HG03432 (cell line): ENCODE data around the gene ZFC3H1.

Experiments used
- ATAC-seq: cut with Tn5 transposase; IDR thresholded peaks from one replicate; pipeline ENCODE4 v1.9.1; 2021; ENCODE audit warnings: mild to moderate bottlenecking, moderate library complexity; ENCODE audit not compliant: unreplicated experiment

The ZFC3H1 gene

DNA sequence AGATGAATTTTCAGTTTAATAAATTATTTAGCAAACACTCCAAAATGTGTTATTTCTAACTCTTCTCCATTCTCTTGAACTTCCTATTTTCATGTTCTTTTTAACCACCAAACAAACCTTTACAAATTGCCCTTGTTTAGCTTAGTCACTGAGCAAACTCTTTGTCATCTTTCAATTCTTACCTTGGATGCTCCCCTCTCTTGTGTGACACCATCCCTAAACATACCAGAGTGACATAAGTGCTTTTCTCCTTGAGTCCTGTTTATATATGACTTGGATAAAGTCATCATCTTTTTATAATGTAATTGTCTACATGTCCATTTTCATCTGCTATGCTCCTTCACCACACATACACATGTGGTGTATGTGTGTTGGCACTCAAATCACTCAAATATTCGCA lies 18.8 kb upstream of the ZFC3H1 start:
- ATAC-seq: no peak

- no peak for ATAC-seq
Observed at GRCh38 chr12:71671816-71672215, 8.2 kb upstream of the ZFC3H1 start.

- ATAC-seq: no peak
Observed at GRCh38 chr12:71671311-71671710, 7.7 kb upstream of the ZFC3H1 start.

GRCh38 chr12:71666259-71666658 lies 2.6 kb upstream of the ZFC3H1 start:
- ATAC-seq: no peak

DNA sequence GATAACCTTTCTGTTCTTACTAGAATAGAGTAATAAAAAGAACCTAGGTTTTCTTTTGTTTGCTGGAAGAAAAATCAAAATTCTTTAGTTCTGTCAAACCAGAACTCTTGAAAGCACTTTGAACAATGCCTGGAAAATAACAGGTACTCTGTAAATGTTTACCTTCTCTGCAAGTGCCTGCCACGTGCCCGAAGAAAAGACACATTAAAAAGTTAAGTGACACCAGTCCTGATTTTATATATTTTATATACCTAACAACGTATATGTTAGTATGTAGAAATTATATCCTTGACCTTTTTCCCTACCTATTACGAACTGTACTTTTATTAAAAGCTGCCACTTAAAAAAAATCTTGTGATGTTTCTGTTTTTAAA lies 1.4 kb upstream of the ZFC3H1 start:
- ATAC-seq: no peak

- peak; percentile 15 for ATAC-seq
Observed at GRCh38 chr12:71664411-71665089, 902 bp upstream of the ZFC3H1 start.

- peak; percentile 28 for ATAC-seq
Observed at GRCh38 chr12:71662849-71663560, 643 bp downstream of the ZFC3H1 start.

GRCh38 chr12:71661977-71662530 lies 1.6 kb downstream of the ZFC3H1 start:
- ATAC-seq: no peak

GRCh38 chr12:71656740-71657139 lies 6.9 kb downstream of the ZFC3H1 start:
- ATAC-seq: no peak

DNA sequence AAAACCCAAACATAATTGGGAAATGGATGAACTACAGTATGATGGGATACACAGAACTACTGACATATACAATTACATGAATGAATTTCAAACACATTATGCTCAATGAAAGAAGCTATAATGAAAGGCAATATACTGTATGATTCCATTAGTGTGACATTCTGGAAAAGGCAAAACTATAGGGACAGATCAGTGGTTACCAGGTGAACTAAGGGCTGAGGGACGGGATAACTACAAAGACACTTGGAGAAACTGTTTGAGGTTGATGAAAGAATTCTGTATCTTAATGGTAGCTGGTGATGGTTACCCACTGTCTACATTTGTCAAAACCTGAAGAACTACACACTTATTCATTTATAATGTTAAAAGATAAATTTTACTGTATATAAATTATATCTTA lies 7.7 kb downstream of the ZFC3H1 start:
- no peak for ATAC-seq

GRCh38 chr12:71655495-71655894 lies 8.2 kb downstream of the ZFC3H1 start:
- no peak for ATAC-seq

GRCh38 chr12:71654200-71654599 lies 9.4 kb downstream of the ZFC3H1 start:
- no peak for ATAC-seq

GRCh38 chr12:71653137-71653536 lies 10.5 kb downstream of the ZFC3H1 start:
- no peak for ATAC-seq

DNA sequence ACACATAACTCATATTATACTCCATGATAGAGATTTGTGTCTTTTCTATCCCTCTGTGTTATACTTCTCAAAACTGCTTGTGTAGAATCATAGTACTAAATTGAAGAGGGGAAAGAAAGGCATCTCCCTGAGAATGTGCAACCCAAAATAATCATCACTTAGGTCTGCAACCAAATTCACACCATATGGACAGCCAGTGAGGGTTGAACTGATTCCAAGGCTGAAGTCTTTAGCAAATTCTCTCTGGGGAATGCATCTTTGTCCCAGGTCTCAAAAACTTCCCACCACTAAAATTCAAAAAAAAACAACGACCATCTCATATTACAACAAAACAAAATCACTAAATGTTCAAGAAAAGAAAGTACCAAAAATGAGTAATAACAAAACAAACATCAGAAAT lies 11.0 kb downstream of the ZFC3H1 start:
- no peak for ATAC-seq

- ATAC-seq: no peak
Observed at GRCh38 chr12:71649401-71649800, 14.2 kb downstream of the ZFC3H1 start.

DNA sequence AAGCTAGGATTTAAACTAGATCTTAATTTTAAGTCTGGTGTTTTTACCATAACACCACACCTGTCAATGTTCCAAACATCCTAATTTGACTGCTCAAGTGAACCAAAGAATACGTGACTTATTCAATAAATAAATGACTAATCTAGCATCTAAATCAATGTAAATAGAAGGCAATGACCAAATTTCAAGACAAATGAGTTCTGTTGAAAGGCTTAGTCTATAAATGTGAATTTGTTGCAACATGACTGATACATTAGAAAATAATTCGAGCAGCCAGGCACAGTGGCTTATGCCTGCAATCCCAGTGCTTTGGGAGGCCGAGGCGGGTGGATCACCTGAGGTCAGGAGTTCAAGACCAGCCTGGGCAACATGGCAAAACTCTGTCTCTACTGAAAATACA lies 15.1 kb downstream of the ZFC3H1 start:
- ATAC-seq: no peak

- no peak for ATAC-seq
Observed at GRCh38 chr12:71646512-71646911, 17.1 kb downstream of the ZFC3H1 start.

DNA sequence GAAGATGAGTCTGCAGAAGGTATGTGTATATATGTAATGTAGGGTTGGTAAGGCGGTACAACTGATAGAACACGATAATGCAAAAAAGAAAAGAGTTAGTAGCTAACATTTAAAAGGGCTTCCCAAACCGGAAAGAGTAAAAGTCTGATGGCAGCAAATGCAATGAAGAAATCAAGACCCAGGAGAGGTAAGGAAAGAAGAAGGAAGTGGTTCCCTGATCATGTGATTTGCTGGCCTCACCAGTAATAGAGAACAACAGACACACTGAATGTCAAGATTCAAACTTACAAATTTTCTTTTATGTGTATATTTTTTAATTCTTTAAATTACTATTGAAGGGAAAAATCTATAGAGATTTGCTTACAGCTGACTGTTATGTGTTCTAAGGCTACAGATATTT lies 18.4 kb downstream of the ZFC3H1 start:
- no peak for ATAC-seq

- peak; percentile 65 for ATAC-seq
Observed at GRCh38 chr12:71642264-71642663, 21.4 kb downstream of the ZFC3H1 start.

DNA sequence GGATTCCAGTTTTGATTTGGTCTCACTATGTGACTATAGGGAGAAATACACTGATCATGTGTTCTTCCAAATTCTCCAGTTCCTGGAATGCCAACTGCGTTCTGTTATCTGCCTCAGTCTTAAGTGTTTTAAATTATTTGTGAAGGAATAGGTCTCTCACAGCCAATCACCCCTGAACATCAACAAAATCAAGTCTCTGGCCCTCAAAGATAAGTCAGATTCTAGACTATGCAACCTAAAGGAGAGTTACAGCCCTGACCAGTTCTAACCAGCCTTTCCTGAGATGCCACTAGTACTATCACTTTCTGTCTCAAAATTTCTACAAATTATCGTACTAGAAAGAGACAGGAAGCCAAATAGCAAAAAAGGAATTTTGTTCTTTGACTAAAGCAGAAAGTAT lies 22.3 kb downstream of the ZFC3H1 start:
- ATAC-seq: no peak

DNA sequence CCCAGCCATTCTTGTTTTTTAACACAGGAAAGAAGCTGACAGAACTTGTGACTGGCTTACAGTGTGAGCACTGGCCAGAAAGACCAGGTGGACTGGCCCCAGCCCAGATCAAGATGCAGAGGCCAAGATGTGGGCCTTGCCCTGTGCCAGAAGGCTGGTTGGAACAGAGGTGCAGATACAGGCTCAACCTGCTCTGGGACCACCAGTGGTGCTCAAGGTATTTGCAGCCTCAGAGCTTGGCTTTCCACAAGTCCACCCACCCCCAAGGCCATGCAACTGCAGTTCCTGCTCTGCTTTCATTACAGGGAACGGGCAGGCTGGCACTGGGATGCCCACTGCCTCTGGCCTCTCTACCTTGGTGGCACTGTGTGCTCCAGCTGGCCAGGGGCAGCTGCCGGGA lies 23.3 kb downstream of the ZFC3H1 start:
- ATAC-seq: no peak

DNA sequence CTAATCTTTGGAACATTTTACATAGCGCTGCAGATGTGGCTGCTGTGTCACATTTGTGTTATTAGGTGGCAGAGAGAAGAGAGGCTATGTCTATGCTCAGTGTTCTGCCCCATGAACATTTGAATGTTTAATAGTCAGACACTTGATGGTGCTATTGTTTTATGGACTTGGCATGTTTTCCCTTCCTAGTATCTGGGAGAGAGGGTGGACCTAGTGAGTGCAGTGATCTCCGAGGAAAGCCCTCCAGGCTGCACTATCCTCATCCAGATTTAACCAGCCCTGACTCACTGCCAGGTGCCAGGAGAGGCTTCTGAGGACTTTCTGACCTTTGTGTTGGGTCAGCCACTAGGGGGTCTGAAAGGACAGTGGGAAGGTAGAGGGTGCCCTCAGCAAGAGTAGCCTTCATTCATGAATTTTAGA lies 24.3 kb downstream of the ZFC3H1 start:
- ATAC-seq: peak; percentile 33
